GM15510 (cell line): ENCODE results near the gene PIK3AP1.

Experiments used
- POLR2A ChIP-seq: IDR thresholded peaks from 3 replicates; pipeline ENCODE4 v1.6.1; 2011; ENCODE audit warnings: borderline replicate concordance; ENCODE audit not compliant: insufficient read length; ENCODE audit errors: extremely low read depth

The PIK3AP1 gene

DNA sequence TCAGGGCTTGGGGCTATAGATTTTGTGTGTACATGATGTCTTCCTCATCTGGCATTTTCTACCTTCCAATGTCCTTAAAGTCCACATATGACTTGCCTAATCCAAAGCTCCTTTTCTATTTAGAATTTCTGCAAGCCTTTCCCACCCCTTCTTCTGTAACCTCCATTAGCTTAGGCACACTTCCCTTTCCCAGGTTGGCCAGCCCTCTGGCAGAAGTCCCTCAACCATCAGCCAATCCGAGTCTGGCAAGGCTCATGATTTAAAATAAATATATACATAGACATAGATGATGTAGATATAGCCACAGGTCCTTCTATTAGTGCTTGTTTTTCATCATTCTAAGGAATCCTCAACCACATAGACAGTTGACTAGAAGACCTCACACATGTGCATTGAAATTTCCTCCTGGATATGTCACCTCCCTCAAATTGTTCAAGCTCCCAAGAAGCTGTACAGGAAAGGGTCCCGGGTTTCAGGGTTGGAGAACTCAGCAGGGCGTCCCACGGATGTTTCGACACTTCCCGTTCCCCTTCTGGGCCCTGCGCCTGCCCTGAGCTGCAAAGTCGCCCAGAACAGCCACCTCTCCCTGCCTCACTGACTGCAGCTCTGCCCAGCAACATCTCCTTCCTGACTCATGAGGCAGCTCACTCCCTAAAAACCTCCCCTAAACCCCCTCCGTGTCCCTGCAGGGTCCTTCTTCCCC, 20.4 kb upstream of the PIK3AP1 start:
- TF ChIP-seq POLR2A: no peak

GRCh38 chr10:96740141-96740540, 19.8 kb upstream of the PIK3AP1 start:
- TF ChIP-seq POLR2A: no peak

GRCh38 chr10:96724621-96725020, 4.3 kb upstream of the PIK3AP1 start:
- no peak for TF ChIP-seq POLR2A

DNA sequence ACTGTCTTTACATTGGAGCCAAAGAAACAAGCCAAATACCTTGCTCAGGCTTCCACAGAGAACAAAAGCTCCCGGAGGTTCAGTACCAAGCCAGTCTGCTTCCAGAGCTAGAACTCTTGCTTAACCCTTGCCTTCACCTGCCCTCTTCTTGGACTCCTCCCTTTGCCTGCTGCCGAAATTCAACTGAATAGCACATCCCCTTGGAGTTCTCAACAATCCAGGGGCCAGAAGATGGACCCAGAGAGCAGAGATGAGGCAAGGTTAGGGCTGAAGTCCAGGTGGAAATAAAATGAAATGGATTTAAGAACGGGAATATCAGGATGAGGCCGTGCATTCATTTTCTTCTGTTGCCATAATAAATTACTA, 876 bp upstream of the PIK3AP1 start:
- TF ChIP-seq POLR2A: no peak

GRCh38 chr10:96719850-96720421, 378 bp downstream of the PIK3AP1 start:
- no peak for TF ChIP-seq POLR2A

DNA sequence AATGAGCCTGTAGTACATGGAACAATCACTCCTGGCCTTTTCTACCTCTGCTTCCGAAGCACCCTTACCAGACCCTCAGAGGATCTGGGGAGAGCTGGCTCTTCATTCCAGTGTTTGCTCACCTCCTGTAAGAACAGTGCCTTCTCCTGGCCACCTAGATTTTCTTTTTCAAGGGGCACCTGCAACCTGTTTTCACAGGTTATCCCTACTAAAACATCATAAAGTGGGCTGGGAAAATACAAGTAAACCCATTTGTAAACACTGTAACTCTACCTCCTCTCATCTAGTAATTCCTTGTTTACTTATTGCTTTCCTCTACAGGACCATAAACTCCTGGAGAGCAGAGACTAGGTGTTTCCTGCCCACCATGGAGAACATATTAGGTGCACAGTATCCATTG, 1.1 kb downstream of the PIK3AP1 start:
- no peak for TF ChIP-seq POLR2A

DNA sequence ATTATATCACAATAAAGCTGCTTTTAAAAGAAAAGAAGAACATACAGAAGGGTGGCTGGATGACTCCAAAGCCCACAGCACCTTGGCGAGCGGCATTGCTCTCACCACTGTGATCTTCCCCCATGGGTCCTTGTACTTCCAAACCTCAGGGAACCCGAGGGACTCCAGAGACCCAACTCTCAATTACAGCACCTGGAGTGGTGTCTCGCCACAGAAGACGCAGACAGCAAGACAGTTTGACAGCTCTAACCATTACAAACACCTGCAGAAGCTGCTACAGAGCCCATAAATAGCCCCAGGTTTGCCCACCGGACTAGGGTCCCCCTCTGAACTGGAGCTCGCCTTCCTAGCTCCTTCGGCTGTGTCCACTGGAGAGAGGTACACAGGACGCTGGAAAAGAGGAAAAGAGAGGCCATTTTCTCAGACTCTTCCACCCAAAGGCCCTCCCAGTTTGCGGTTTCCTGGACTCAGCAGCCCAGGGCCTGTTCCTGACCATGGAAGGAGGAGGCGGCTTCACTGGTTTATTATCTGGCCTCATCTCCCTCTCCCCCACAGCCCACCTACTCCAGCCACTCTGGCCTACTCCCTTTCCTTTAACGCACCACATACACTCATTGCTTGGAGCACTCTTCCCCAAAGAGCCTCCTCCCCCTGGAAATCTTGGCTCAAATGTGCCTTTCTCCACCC, 1.9 kb downstream of the PIK3AP1 start:
- TF ChIP-seq POLR2A: no peak

- TF ChIP-seq POLR2A: no peak
These were observed 3.9 kb downstream of the PIK3AP1 start for GRCh38 chr10:96716390-96716789.

GRCh38 chr10:96714746-96715255, 5.5 kb downstream of the PIK3AP1 start:
- no peak for TF ChIP-seq POLR2A

DNA sequence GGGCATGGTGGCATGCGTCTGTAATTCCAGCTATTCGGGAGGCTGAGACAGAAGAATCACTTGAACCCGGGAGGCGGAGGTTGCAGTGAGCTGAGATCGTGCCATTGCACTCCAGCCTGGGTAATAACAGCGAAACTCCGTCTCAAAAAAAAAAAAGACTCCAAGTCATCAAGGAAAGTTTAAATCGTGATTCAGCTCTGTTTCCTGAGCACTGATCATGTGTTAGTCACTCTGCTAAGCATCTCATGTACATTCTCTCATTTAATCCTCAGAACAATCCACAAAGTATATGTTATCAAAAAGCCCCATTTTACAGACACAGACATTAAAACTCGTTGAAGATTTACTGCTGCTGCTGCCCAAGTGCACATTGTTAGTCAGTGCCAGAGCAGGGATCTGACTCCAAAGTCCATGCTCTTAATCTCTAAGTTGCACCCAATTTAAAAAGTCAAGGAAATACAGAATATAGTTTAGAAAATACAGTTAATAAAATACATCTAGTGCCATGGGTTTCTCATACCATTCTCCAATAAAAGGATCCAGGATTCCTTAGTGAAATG, 6.2 kb downstream of the PIK3AP1 start:
- no peak for TF ChIP-seq POLR2A

- no peak for TF ChIP-seq POLR2A
These were observed 7.5 kb downstream of the PIK3AP1 start for GRCh38 chr10:96712662-96713271.

DNA sequence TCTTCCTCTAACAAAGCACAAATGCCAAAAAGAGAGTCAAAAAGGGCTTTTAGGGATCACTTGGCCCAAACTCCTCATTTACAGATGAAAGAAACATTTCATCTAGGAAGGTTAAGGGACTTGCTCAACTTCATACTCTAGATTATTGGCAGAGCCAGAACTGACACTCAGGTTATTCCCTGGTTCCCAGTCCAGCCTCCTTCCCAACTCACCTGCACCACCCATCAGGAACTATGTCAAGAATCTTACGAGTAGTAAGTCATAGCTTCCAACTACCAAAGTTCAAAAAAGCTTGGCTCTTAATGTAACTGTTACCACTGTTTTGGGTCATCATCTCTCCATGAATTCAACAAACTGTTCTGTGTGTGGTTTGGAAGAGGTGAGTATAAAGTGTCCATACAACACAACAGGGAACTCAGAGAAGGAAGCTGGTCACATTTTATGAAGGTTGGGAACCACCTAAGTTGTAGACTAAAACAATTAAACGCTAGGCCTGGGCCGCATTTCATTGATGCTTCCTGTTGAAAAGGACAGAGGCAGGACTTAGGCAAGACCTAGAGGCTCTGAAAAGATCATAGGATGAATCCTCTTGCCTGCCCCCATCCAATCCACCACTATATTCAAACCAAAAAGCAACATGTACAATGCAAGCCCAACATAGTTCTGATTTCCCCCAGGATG, 9.1 kb downstream of the PIK3AP1 start:
- no peak for TF ChIP-seq POLR2A

DNA sequence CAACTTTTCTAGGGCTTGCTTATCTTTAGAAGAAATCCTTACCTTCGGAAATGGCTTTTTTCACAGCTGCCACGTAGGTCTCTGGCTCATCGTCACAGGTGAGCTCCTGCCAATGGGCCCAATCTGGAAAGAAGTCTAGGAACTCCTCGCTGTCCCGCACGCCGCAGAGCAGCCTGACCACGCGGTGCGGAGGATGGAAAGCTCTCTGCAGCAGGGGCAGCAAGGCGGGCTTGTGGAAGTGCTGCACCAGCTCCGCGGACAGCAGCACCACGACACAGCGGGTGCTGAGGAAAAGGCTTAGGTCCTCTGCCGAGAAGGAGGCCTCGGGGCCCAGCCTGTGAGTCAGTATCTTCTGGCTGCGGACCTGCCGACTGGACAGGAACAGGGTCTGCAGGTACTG, 10.8 kb downstream of the PIK3AP1 start:
- no peak for TF ChIP-seq POLR2A

- no peak for TF ChIP-seq POLR2A
These were observed 11.3 kb downstream of the PIK3AP1 start for GRCh38 chr10:96708996-96709395.

DNA sequence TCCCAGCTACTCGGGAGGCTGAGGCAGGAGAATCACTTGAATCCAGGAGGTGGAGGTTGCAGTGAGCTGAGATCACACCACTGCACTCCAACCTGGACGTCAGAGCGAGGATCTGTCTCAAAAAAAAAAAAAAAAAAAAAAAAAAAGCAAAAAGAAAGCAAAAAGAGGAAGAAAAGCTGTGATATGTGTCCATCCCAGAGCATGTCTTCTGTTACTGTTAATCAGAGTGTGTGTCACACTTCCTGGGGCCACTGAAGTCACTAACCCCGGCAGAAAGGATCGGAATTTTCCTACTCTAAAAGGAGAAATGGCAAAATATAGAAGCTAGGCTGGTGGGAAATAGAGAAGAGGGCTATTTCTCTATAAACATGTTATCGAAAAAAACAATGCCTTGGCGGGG, 11.9 kb downstream of the PIK3AP1 start:
- TF ChIP-seq POLR2A: no peak

- TF ChIP-seq POLR2A: no peak
These were observed 13.9 kb downstream of the PIK3AP1 start for GRCh38 chr10:96706331-96706853.
